GM18505 (cell line): ENCODE data around the gene GEN1.

ENCODE experiments used
- ATAC-seq: cut with Tn5 transposase; IDR thresholded peaks from one replicate; pipeline ENCODE4 v1.9.1; 2021; ENCODE audit not compliant: unreplicated experiment
- POLR2A ChIP-seq: IDR thresholded peaks from 4 replicates; pipeline ENCODE4 v1.6.1; 2011; ENCODE audit warnings: borderline replicate concordance; ENCODE audit not compliant: insufficient read depth, insufficient read length; ENCODE audit errors: extremely low read depth

The GEN1 gene

DNA sequence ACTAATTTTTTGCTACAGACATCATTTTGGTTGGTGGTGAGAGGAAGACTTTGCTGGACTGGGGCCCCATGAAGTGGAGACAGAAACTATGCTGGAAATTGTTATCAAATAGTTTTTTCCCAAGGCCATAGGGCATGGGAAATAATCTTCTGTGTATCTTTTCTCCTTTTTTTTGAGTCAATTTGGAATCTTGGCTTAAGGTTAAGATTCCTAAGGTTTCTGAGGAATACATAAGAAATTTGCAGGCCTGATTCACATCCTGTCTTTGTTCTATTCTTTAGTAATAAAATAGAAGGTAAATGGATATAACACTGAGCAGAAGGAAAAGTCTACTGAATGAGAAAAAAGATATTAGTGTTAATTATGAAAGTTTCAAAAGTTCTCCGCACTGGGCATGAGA is 16.9 kb upstream of the GEN1 start:
- TF ChIP-seq POLR2A = no peak
- no peak for ATAC-seq

DNA sequence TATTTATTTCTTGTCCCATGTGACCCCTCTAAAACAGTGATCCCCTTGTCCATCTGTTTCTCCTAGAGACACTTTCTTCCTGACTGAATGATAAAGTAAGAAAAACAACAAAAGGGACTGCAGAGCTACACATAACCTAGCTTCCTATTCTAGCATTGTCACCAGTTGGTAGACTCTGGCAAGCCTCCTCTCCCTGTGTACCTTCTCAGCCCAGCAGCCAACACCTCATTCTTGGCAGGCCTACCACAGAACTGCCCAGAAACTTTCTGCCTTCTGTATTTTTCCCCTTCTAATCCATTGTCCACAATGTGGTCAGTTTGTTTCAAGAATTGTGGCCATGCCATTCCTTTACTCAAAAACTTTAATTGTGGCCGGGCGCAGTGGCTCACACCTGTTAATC is 13.7 kb upstream of the GEN1 start:
- no peak for ATAC-seq

DNA sequence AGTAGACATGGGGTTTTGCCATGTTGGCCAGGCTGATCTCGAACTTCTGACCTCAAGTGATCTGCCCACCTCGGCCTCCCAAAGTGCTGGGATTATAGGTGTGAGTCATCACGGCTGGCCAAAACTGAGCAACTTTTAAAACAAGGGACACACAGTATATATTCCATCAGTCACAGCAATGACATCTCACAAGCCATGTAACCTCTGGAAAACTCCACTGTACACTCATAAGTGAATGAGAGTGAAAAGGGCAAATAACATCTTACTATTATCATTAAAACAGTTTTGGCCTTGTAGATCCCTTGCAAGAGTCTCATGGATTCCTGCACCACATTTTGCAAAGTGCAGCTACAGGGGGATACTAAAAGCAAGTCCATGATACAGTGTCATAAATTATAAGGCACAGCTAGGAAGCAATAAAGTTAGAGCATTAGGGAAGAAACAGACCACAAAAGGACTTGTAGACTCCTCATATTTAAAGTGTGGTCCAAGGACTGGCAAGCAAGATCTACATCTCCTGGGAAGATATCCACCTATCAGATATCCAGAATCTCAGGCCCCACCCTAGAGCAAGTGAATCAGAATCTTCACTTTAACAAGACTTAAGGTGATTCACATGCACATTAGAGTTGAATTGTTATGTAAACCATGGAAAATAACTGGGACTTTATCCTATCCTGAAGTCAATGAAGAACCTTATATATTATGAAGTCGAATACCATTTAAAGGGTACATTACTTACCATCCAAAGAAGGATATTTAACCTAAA is 6.1 kb upstream of the GEN1 start:
- no peak for TF ChIP-seq POLR2A
- no peak for ATAC-seq

More for the DNA sequence above, 13.7 kb upstream of the GEN1 start:
- TF ChIP-seq POLR2A = no peak

DNA sequence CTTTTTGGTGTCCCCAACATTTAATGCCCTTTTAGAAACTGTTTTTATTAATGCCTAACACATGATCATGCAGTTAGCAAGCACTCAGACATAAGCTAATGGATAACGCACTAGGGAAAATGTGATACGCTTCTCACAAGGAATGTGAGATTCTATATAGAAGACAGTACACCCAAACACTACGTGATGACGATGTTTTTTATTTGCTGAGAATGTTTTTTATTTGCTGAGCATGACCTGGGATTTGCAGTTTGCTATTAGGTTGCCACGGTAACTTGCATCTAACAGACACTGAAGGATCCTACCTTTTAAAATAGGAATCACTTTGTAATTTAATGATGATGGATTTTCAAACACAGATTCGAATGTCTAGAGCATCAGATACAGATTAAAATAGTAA is 5.2 kb upstream of the GEN1 start:
- TF ChIP-seq POLR2A = no peak
- no peak for ATAC-seq

DNA sequence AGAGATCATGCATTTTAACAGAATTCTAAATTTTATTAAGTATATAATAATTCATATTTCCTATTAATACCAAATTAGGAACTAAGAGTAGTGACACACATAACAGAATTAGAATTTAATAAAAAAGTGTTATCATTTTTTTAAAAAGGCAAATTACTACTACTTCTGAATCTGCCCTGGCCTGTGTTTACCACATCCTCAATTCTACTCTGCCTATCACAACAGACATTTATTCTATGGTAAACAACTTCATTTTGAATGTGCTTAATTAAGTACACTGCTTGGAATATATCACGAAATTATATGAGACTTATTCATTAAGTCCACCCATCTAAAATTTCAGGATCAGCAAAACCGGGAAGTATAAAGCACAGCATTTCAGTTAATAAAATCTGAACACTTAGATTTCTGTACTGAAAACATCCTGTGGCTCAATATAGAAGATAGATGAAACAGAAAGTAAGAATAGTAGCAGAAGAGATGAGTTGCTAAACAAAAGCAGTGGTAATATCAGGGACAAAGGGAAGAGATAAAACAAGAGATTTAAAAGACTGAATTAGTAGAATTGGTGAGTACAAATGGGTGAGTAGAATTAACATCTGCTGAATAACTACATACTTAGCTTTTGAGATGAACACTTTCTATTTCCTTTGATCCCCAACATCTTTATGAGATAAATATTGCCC is 4.0 kb upstream of the GEN1 start:
- no peak for TF ChIP-seq POLR2A
- peak; percentile 10 for ATAC-seq

DNA sequence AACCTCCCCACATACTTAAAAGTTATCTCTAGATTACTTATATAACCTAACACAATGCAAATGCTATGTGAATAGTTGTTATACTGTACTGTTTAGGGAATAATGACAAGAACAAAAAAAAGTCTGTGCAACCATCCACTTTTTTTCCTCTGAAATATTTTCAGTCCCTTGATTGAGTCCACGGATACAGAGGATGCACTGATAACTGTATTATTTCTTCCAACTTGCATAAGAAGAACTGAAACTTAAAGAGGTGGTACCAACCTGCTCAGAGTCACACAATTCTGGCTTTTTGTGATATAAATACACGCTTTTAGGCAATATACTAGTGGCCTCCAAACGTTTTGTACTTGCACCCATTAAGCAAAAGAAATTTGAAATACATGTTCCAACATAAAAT is 1.7 kb upstream of the GEN1 start:
- TF ChIP-seq POLR2A = no peak
- ATAC-seq = no peak

DNA sequence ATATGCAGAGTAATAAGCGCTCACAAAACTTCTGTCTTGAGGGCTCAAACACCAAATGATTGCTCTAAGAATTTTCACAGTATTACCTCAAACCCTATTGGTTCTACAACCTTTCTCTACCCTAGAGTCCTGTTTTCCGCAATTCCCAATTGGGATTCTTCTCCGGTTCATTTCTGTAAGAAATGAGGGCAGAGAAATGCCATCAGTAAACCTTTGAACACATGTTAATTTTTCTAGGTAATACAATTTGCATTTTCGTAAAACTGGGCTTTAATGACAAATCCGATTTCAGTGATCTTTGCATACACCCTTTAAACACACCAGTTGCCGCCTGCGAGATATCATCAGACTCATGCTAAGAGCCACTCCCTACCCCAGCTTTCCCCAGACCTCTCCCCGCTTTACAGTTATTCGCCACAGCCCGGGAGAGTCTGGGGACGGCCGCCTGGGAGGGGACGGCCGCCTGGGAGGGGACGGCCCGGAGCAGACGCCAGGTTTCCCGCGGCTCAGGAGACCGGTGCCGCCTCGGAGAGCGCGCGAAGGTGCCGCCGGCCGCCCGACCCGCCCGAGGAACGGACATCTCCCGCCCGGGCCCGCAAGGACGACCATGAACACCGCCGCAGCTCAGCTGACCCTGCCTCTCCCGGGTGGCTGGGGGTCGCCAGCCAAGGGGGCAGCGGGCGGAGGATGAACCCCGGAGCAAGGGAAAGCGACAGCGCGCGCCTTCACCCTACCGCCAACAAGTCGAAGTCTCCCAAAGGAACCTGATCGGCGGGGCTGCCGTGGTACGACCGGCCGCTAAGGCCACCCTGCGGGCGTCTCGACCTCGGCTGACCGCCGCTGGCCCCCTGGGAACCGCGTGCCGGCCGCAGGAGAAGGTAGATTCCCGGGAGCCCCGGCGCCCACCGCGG is 791 bp upstream of the GEN1 start:
- ATAC-seq = peak; percentile 33
- peak; percentile 63 for TF ChIP-seq POLR2A

DNA sequence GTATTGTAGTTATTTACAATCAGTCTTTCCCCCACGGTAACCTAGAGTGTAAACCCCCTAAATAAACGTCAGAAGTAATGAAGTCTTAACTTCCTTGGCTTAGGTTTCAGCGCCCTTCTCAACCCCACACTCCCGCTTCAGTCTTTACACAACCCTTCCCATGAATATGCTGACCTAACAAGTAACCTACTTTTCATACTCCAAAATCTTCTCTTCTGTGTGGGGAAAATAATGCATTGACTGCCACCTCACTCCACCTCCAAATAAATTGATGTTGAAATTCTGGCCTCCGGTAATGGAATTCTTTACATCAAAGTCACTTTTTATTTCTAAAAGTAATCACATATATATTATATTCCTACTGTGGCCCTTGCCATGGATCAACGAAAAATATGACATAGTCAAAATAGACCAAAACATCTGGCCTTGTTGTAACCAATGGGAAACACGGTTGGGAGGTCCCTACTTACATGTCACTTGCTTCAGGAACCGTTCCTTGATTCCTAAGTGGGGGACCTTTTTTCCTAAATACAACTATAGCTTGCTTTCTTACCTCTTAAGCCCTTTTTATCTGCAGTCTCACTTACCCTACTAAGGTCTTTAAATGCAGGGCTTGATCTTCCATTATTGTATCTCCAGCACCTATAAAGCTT is 961 bp downstream of the GEN1 start:
- no peak for ATAC-seq
- TF ChIP-seq POLR2A = no peak

DNA sequence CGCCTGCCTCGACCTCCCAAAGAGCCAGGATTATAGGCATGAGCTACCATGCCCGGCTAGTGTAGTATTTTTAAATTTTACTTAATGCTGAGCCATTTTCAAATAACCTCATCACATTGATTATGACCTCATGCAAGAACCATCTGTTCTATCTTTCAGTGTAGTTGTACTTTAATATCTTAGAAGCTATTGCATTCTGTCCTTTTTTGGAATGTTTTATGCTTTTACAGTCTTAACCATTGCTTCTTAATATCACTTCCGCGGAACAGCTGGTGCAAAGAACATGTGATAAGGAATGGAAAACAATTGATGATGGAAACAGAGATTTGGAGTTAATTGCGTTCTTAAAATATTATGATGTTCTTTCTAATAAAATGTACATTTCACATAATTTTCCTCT is 2.7 kb downstream of the GEN1 start:
- no peak for ATAC-seq
- TF ChIP-seq POLR2A = no peak

DNA sequence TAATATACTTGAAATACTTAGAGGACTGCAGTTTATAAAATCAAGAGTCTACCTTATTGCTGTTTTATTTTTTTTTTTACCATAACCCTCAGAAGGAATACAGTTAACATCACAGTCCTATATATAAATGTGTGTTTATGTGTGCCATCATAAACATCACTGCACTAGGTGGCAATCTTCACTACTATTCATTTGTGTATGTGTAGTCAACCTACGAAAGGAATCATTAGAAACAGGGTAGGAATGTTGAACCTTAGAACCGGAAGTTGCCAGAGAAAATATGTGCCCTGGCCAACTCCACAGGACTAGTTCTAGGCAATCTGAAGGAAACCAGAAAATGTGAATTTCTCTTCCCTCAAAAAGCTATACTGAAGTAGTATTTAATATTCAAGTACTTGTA is 3.4 kb downstream of the GEN1 start:
- no peak for ATAC-seq
- TF ChIP-seq POLR2A = no peak

DNA sequence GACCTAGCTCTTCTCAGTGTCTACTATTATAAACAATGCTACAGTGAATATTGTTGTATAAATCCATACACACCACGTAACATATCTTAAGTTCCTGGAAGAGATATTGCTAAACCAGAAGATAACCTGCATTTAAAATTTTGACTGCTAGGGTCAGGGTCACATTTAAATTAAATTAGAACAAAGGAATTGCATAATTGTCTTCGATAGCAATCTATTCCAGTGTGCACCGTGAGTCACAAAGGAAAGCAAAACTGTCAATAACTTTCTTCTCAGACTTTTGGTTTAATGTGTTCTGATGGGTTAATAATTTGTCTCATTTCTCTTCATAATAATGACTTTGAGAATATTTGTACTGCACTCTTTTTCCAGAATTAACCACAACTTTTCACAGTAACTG is 4.2 kb downstream of the GEN1 start:
- ATAC-seq = no peak
- TF ChIP-seq POLR2A = no peak

DNA sequence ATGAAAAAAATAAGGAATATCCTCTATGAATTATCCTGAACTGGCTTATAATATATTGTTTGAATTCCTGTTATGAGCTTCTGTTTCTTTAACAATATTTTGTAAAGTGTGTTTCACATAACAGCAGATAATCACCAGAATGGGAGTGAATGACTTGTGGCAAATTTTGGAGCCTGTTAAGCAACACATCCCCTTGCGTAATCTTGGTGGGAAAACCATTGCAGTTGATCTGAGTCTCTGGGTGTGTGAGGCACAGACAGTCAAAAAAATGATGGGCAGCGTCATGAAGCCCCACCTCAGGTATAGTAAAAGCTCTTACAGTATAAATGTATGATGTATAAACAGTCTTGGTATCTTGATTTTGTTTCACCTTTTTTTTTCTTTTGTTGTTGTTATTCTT is 5.9 kb downstream of the GEN1 start:
- no peak for ATAC-seq
- TF ChIP-seq POLR2A = no peak

DNA sequence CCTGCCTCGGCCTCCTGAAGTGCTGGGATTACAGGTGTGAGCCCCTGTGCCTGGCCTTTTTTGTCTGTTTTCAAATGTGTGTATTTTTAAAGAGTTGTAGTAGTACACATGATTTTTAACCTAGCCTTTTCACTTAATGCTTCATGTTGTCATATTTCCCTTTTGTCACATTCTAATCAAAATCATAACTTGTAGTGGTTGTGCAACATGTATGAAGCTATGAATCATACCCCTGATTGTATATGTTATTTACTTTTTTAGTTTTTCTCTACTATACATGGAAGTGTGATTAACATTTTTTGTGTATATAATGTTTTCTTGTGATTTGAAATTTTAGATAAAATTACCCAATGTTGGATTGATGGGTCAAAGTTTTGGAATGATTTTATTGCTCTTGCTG is 8.5 kb downstream of the GEN1 start:
- no peak for ATAC-seq
- no peak for TF ChIP-seq POLR2A

DNA sequence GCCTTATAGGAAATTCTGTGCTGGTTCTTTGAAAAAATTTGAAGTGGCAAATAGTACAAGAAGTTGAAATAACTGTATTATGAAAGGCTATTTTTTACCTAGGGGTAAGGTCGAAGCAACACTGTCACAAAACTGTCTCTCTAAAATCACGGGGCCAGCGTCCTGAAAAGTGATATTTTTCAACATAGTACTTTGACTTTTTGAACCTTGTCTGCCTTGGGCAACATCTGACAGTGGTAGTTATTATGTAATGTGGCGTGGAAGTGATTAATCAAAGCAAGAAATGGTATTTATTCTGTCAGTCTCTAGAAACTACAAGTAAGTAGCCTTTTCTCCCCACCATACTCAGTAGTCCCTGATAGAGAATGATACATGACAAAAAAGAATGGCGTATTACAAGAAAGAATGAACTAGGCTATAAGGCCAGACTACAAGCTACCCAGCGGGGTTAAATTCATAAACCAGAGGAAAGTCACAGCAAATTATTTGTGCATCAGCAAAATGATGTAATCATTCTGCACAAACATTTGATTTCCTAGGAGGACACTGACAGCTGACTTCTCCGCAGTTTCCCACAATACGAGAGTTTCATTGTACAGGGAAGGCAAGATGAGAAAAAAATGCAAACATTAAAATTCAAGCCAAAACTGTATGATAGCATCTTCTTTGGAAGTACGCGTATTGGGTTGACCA is 9.8 kb downstream of the GEN1 start:
- ATAC-seq = no peak

More for the DNA sequence above, 9.8 kb downstream of the GEN1 start:
- no peak for TF ChIP-seq POLR2A
